ENCODE data around the gene MLST8.
A peak's percentile ranks its signal among the peaks of the same experiment; 100 is the strongest.

MLST8 gene

GRCh38 chr16:2204416-2205103 is 694 bp upstream of the MLST8 start:
- peak overlapping the region; percentile 82 to 99 (median 89) for H3K4me2 ChIP-seq
- H3K9me3 ChIP-seq (replicated peaks in 1 of 11): no peaks in the 10 kb centered on the region
- H3K27me3 ChIP-seq: peaks cover 6 to 29% (median 15%) of the 10 kb centered on the region in 11 experiments
- H3K36me3 ChIP-seq: peaks cover 28 to 30% (median 29%) of the 10 kb centered on the region in 11 experiments
- H4K20me1 ChIP-seq: peaks cover 0 to 35% (median 6%) of the 10 kb centered on the region in 11 experiments; a peak in 11 of 22 replicates
- peak overlapping the region; percentile 90 to 99 (median 95) for H3K9ac ChIP-seq
- H3K4me3 ChIP-seq: peak overlapping the region; percentile 62 to 86 (median 72)
- peak overlapping the region; percentile 87 to 99 (median 96) for H3K27ac ChIP-seq
- TF ChIP-seq Cebpa-rat (IDR thresholded peaks at IDR 0.05): no peak
- H3K4me1 ChIP-seq: peaks cover 27 to 33% (median 31%) of the 10 kb centered on the region in 10 experiments

GRCh38 chr16:2205967-2206313 is 686 bp downstream of the MLST8 start:
- H3K4me2 ChIP-seq: peak overlapping the region; percentile 95 to 100 (median 97)
- H3K4me1 ChIP-seq: peaks cover 27 to 33% (median 31%) of the 10 kb centered on the region in 10 experiments
- TF ChIP-seq Cebpa-rat (IDR thresholded peaks at IDR 0.05): no peak
- peak overlapping the region; percentile 87 to 99 (median 96); a peak in 21 of 22 replicates for H3K27ac ChIP-seq
- peaks cover 0 to 43% (median 13%) of the 10 kb centered on the region in 11 experiments; a peak in 12 of 22 replicates for H4K20me1 ChIP-seq
- H3K36me3 ChIP-seq: peaks cover 31 to 44% (median 41%) of the 10 kb centered on the region in 11 experiments
- peak overlapping the region; percentile 62 to 86 (median 72) for H3K4me3 ChIP-seq
- no peaks in the 10 kb centered on the region for H3K9me3 ChIP-seq (replicated peaks in 1 of 11)
- peaks cover 0 to 16% (median 4%) of the 10 kb centered on the region in 11 experiments; a peak in 8 of 22 replicates for H3K27me3 ChIP-seq
- H3K9ac ChIP-seq: peak overlapping the region; percentile 90 to 99 (median 95)

- peaks cover 27 to 38% (median 32%) of the 10 kb centered on the region in 10 experiments for H3K4me1 ChIP-seq
- H4K20me1 ChIP-seq: peaks cover 0 to 48% (median 15%) of the 10 kb centered on the region in 11 experiments; a peak in 13 of 22 replicates
- peak overlapping the region; percentile 87 to 99 (median 96); a peak in 19 of 22 replicates for H3K27ac ChIP-seq
- H3K4me2 ChIP-seq: peak overlapping the region; percentile 95 to 100 (median 97)
- peaks cover 0 to 14% (median 4%) of the 10 kb centered on the region in 11 experiments; a peak in 7 of 22 replicates for H3K27me3 ChIP-seq
- no peaks in the 10 kb centered on the region for H3K9me3 ChIP-seq (replicated peaks in 1 of 11)
- H3K36me3 ChIP-seq: peaks cover 32 to 48% (median 41%) of the 10 kb centered on the region in 11 experiments
- TF ChIP-seq Cebpa-rat (IDR thresholded peaks at IDR 0.05): no peak
- peak overlapping the region; percentile 62 to 86 (median 72) for H3K4me3 ChIP-seq
- peak overlapping the region; percentile 90 to 99 (median 95) for H3K9ac ChIP-seq
Measured at GRCh38 chr16:2206420-2206779, 1.1 kb downstream of the MLST8 start.

GRCh38 chr16:2206780-2207433 is 1.7 kb downstream of the MLST8 start:
- Histone ChIP-seq H3K27me3 (peaks cover 0 to 9% (median under 1%) of the 10 kb centered on the region in 11 experiments; a peak in 6 of 22 replicates), H3K4me3 (peak overlapping the region in 6 of 10 experiments; percentile 70 to 84 (median 75); a peak in 8 of 20 replicates), H3K36me3 (peaks cover 37 to 53% (median 44%) of the 10 kb centered on the region in 11 experiments), H3K9ac (peak overlapping the region; percentile 15 to 99 (median 95); a peak in 19 of 22 replicates), H4K20me1 (peaks cover 0 to 53% (median 20%) of the 10 kb centered on the region in 11 experiments; a peak in 16 of 22 replicates), H3K9me3 (replicated peaks in 1 of 11) (no peaks in the 10 kb centered on the region), H3K4me2 (peak overlapping the region; percentile 95 to 100 (median 97); a peak in 20 of 22 replicates), H3K4me1 (peaks cover 27 to 43% (median 36%) of the 10 kb centered on the region in 10 experiments), H3K27ac (peak overlapping the region in 4 of 11 experiments; percentile 6 to 87 (median 21); a peak in 1 of 22 replicates)
- TF ChIP-seq Cebpa-rat (IDR thresholded peaks at IDR 0.05): no peak

DNA sequence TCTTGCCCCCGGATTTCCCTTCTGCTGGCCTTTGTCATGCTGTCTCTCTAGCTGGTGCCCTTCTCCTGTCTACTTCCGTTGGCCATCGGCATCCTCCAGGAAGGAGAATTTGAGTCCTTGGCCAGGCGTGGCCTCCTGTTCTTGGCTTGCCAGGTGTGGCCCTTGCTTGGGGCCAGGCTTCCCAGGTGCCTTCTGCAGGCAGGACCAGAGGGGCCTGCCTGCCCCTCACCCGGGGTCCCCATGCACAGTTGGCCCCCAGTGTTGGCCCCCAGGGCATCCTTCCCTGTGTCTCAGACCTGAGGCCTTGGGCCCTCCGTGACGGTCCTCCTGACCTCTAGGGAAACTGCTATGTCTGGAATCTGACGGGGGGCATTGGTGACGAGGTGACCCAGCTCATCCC is 2.6 kb downstream of the MLST8 start:
- no peak overlapping the region for H3K4me3 ChIP-seq
- H3K27ac ChIP-seq: no peak overlapping the region
- no peaks in the 10 kb centered on the region for H3K9me3 ChIP-seq (replicated peaks in 1 of 11)
- H3K4me1 ChIP-seq: peaks cover 35 to 53% (median 45%) of the 10 kb centered on the region in 10 experiments
- 0 out of 22 replicates have a peak overlapping the region, but pooled peaks of 2 of the 11 experiments have one; percentile 96 to 100 for H3K4me2 ChIP-seq
- H3K27me3 ChIP-seq: no peaks in the 10 kb centered on the region
- peaks cover 42 to 62% (median 51%) of the 10 kb centered on the region in 11 experiments for H3K36me3 ChIP-seq
- H3K9ac ChIP-seq: peak overlapping the region in 7 of 11 experiments; percentile 91 to 99 (median 98); a peak in 6 of 22 replicates
- H4K20me1 ChIP-seq: peaks cover 8 to 63% (median 30%) of the 10 kb centered on the region in 11 experiments; a peak in 20 of 22 replicates
- TF ChIP-seq Cebpa-rat (IDR thresholded peaks at IDR 0.05): no peak

DNA sequence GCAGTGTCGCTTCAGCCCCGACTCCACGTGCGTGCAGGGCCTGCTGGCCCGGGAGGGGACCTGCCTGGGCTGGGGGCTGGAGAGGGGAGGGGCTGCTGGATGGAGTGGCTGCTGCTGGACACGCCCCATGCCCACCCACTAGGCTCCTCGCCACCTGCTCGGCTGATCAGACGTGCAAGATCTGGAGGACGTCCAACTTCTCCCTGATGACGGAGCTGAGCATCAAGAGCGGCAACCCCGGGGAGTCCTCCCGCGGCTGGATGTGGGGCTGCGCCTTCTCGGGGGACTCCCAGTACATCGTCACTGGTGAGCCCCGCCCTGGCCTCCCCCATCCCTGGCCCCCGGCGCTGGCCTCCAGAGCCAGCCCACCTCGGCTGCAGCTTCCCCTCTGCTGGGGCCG is 3.1 kb downstream of the MLST8 start:
- Histone ChIP-seq H3K27ac (no peak overlapping the region), H3K36me3 (peaks cover 42 to 63% (median 51%) of the 10 kb centered on the region in 11 experiments), H4K20me1 (peaks cover 8 to 67% (median 34%) of the 10 kb centered on the region in 11 experiments; a peak in 20 of 22 replicates), H3K4me3 (no peak overlapping the region), H3K9me3 (replicated peaks in 1 of 11) (no peaks in the 10 kb centered on the region), H3K27me3 (no peaks in the 10 kb centered on the region), H3K9ac (peak overlapping the region in 2 of 11 experiments; percentile 98; a peak in 3 of 22 replicates), H3K4me1 (peaks cover 40 to 57% (median 50%) of the 10 kb centered on the region in 10 experiments), H3K4me2 (no peak overlapping the region)
- no peak for TF ChIP-seq Cebpa-rat (IDR thresholded peaks at IDR 0.05)

GRCh38 chr16:2208772-2209171 is 3.5 kb downstream of the MLST8 start:
- no peaks in the 10 kb centered on the region for H3K27me3 ChIP-seq
- no peak overlapping the region for H3K4me2 ChIP-seq
- H3K9ac ChIP-seq: 0 out of 22 replicates have a peak overlapping the region, but pooled peaks of 1 of the 11 experiments have one; percentile 98
- peaks cover 8 to 72% (median 36%) of the 10 kb centered on the region in 11 experiments; a peak in 20 of 22 replicates for H4K20me1 ChIP-seq
- no peak overlapping the region for H3K27ac ChIP-seq
- H3K4me3 ChIP-seq: no peak overlapping the region
- TF ChIP-seq Cebpa-rat (IDR thresholded peaks at IDR 0.05): no peak
- peaks cover 44 to 61% (median 54%) of the 10 kb centered on the region in 10 experiments for H3K4me1 ChIP-seq
- peaks cover 42 to 63% (median 51%) of the 10 kb centered on the region in 11 experiments for H3K36me3 ChIP-seq
- no peaks in the 10 kb centered on the region for H3K9me3 ChIP-seq (replicated peaks in 1 of 11)

- Histone ChIP-seq H3K9me3 (replicated peaks in 1 of 11) (no peaks in the 10 kb centered on the region), H3K27ac (no peak overlapping the region), H3K4me1 (peaks cover 40 to 58% (median 51%) of the 10 kb centered on the region in 10 experiments), H3K4me2 (no peak overlapping the region), H3K9ac (peak overlapping the region in 3 of 11 experiments; percentile 1 to 11 (median 9); a peak in 3 of 22 replicates), H3K4me3 (no peak overlapping the region), H3K36me3 (peaks cover 42 to 63% (median 51%) of the 10 kb centered on the region in 11 experiments), H4K20me1 (peaks cover 8 to 76% (median 36%) of the 10 kb centered on the region in 11 experiments; a peak in 20 of 22 replicates), H3K27me3 (no peaks in the 10 kb centered on the region)
- no peak for TF ChIP-seq Cebpa-rat (IDR thresholded peaks at IDR 0.05)
Measured at GRCh38 chr16:2209258-2210008, 4.2 kb downstream of the MLST8 start.
